ENCODE results near the gene AADACL4. TPM values are rescaled to one million over a fixed set of nuclear protein-coding genes. Genes with fewer than 3 reads are reported as not detected.

Gene AADACL4
- total and polyA plus RNA-seq, 2 of the 8 experiments (the other 6 are each of a cell fraction or from before 2014, with no cell fraction given) = 0.08 TPM; not detected in 1

DNA sequence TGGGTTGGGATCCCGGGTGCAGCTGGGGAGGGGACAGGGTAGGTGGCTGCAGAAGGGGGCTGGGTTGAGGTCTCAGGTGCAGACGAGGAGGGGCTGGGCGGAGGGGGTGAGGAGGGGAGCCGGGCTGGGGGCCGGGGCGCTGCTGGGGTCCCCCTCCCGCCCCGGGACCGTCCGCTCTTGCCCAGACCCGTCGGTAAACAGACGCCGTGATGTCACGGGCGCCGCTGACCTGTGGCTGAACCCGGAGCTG, 48.2 kb upstream of the AADACL4 start:
- CTCF ChIA-PET (ENCODE audit: partially characterized antibody) = interaction anchor here (0.7 to 2.8 kb wide), 7 partner anchors 9 to 320 kb away, joined by 3 to 27 read pairs (median 4); partner anchors contain the start of gene DHRS3
- no peak overlapping the region for H3K14ac ChIP-seq (ENCODE audit: insufficient read length)
- peak in 1 of 2 experiments; percentile 89 for DNase-seq (ENCODE audit: low read depth in 1 of 2, low spot score in 2 of 2)
- H3K9ac ChIP-seq (replicated peaks in 1 of 4; ENCODE audit: extremely low read depth in 1 of 4, low read depth in 3 of 4, low read length in 3 of 4) = no peak overlapping the region
- peaks cover 6% of the 10 kb centered on the region for H3K79me1 ChIP-seq (ENCODE audit: low read depth, low read length)
- H2AK5ac ChIP-seq (ENCODE audit: low read depth, low read length) = no peak overlapping the region
- 1% methylated on average over 8 of the region's 18 CpGs; no CpG with 5 or more reads in 1 of the 2 experiments for WGBS, 2 experiments (ENCODE audit: extremely low coverage in 1 of 2, insufficient coverage in 1 of 2, insufficient read length in 1 of 2, insufficient replicate concordance in 2 of 2, low coverage in 1 of 2, low lambda C conversion rate in 2 of 2, missing lambda C conversion rate in 1 of 2)
- no peak overlapping the region for H3K27ac ChIP-seq (ENCODE audit: low read depth, low read length)
- H3K23ac ChIP-seq (ENCODE audit: insufficient read length) = no peak overlapping the region
- H2BK5ac ChIP-seq (ENCODE audit: low read depth, low read length) = peak overlapping the region; percentile 71; the same call in 1 of the 2 replicates
- H4K8ac ChIP-seq (ENCODE audit: extremely low read depth, insufficient read depth, low read length) = peak overlapping the region; percentile 81; the same call in 1 of the 2 replicates
- no peak overlapping the region for H2BK20ac ChIP-seq (ENCODE audit: low read length)
- H4K5ac ChIP-seq (ENCODE audit: insufficient read length, low read depth, low read length) = no peak overlapping the region
- peaks cover 14 to 20% of the 10 kb centered on the region in 2 experiments for H4K20me1 ChIP-seq (replicated peaks in 1 of 2; ENCODE audit: control insufficient read depth in 1 of 2, insufficient read depth in 2 of 2, low read length in 2 of 2)
- H3K9me3 ChIP-seq (ENCODE audit: insufficient read depth in 2 of 2, low read depth in 1 of 2, low read length in 1 of 2) = no peaks in the 10 kb centered on the region
- H2BK15ac ChIP-seq (ENCODE audit: low read length) = no peak overlapping the region
- H4K91ac ChIP-seq (replicated peaks; ENCODE audit: insufficient read length, low read length) = no peak overlapping the region
- no peak overlapping the region for H2BK120ac ChIP-seq (replicated peaks; ENCODE audit: low read depth, low read length)
- H3K4ac ChIP-seq (replicated peaks; ENCODE audit: insufficient read length, low read depth, low read length) = no peak overlapping the region
- peaks cover 0 to 52% of the 10 kb centered on the region in 2 experiments; a peak in 2 of 4 replicates for H3K79me2 ChIP-seq (ENCODE audit: control insufficient read depth in 1 of 2, insufficient read depth in 2 of 2, low read length in 2 of 2)
- 0 out of 2 replicates have a peak, but pooled peaks have one; percentile 64 for TF ChIP-seq CREB1 (IDR thresholded peaks at IDR 0.05)
- TF ChIP-seq, protein P1, sequence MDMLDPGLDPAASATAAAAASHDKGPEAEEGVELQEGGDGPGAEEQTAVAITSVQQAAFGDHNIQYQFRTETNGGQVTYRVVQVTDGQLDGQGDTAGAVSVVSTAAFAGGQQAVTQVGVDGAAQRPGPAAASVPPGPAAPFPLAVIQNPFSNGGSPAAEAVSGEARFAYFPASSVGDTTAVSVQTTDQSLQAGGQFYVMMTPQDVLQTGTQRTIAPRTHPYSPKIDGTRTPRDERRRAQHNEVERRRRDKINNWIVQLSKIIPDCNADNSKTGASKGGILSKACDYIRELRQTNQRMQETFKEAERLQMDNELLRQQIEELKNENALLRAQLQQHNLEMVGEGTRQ (IDR thresholded peaks at IDR 0.05; ENCODE audit: low read length) = no peak
- H3K23me2 ChIP-seq (ENCODE audit: low read depth, low read length) = peaks cover 9% of the 10 kb centered on the region; the same call in 1 of the 2 replicates
- POLR2A ChIA-PET (ENCODE audit: partially characterized antibody) = interaction anchor here (0.7 to 2.8 kb wide), 14 partner anchors 11 to 117 kb away, joined by 3 to 24 read pairs (median 4); partner anchors contain the start of gene DHRS3
- peaks cover 12 to 25% (median 21%) of the 10 kb centered on the region in 4 experiments for H3K4me1 ChIP-seq (replicated peaks in 1 of 4; ENCODE audit: control insufficient read depth in 3 of 4, insufficient read depth in 4 of 4, low read length in 3 of 4)
- no peak overlapping the region for H2BK12ac ChIP-seq (ENCODE audit: low read depth, low read length)
- H3K36me3 ChIP-seq (ENCODE audit: control insufficient read depth in 2 of 4, insufficient read depth in 4 of 4, low read length in 3 of 4) = no peaks in the 10 kb centered on the region; a peak in 2 of 8 replicates
- H3K4me2 ChIP-seq (ENCODE audit: insufficient read depth in 1 of 2, low read depth in 2 of 2, low read length in 2 of 2) = peak overlapping the region; percentile 84 to 95
- H3K18ac ChIP-seq (ENCODE audit: extremely low read depth, low read length) = no peak overlapping the region
- peaks cover 0 to 2% (median 0%) of the 10 kb centered on the region in 4 experiments; a peak in 1 of 7 replicates for H3K27me3 ChIP-seq (replicated peaks in 1 of 4; ENCODE audit: control insufficient read depth in 3 of 4, extremely low read depth in 1 of 4, insufficient read depth in 3 of 4, low read length in 3 of 4)
- H2AFZ ChIP-seq (ENCODE audit: low read length) = no peak overlapping the region
- H3K56ac ChIP-seq (replicated peaks; ENCODE audit: insufficient read length, low read depth, low read length) = no peak overlapping the region
- peak overlapping the region; percentile 29 to 66 (median 38); a peak in 6 of 8 replicates for H3K4me3 ChIP-seq (ENCODE audit: extremely low read depth in 1 of 4, insufficient read depth in 2 of 4, low read depth in 3 of 4, low read length in 4 of 4)
- no peak for FAIRE-seq

All from H1 (cell line).